Stomach smooth muscle (tissue), 2 donors: Measurements from ENCODE around the gene FOXN1.

ENCODE experiments used
- H3K27ac ChIP-seq: one replicate; pipeline ENCODE4 v1.7.0; 2013; ENCODE audit warnings: mild to moderate bottlenecking, low read length, inconsistent platforms
- H3K27me3 ChIP-seq, 2 donors: one replicate each; pipeline ENCODE4 v1.7.0; 2013; ENCODE audit warnings: low read length in 2 of 2; ENCODE audit not compliant: insufficient read depth in 2 of 2, control insufficient read depth in 1 of 2
- H3K36me3 ChIP-seq, 2 donors: one replicate each; pipeline ENCODE4 v1.7.0; 2013; ENCODE audit warnings: low read length in 2 of 2; ENCODE audit not compliant: control insufficient read depth in 2 of 2, insufficient read depth in 2 of 2
- H3K4me1 ChIP-seq: one replicate; pipeline ENCODE4 v1.7.0; 2013; ENCODE audit warnings: low read length; ENCODE audit not compliant: control insufficient read depth, insufficient read depth
- H3K4me3 ChIP-seq, 2 donors: one replicate each; pipeline ENCODE4 v1.7.0; 2013; ENCODE audit warnings: low read length in 2 of 2
- H3K9ac ChIP-seq, 2 donors: one replicate each; pipeline ENCODE4 v1.7.0; 2013; ENCODE audit warnings: low read length in 2 of 2, mild to moderate bottlenecking in 1 of 2
- H3K9me3 ChIP-seq, 2 donors: one replicate each; pipeline ENCODE4 v1.7.0; 2013; ENCODE audit warnings: low read length in 2 of 2; ENCODE audit not compliant: control insufficient read depth in 2 of 2
- donor health status: healthy.
- donor health status: Pancreatic carcinoma.

The FOXN1 gene

DNA sequence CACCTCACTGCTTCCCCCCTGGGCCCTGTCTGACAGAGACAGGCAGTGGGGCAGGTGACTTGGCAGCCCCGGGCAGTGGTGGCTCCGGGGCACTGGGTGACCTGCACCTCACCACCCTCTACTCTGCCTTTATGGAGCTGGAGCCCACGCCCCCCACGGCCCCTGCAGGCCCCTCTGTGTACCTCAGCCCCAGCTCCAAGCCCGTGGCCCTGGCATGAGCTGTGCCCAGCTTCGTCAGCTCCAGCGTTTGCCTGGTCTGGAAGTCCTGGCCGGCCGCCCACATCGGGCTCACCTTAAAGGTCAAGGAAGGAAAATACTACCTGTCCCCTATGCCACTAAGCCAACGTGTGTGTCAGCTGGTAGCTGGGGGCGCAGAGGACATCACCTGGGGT lies 31.1 kb downstream of the FOXN1 start:
- Histone ChIP-seq H3K27me3 (no peaks in the 10 kb centered on the region), H3K9me3 (no peaks in the 10 kb centered on the region), H3K4me3 (no peak overlapping the region), H3K36me3 (no peaks in the 10 kb centered on the region), H3K4me1 (no peaks in the 10 kb centered on the region), H3K9ac (no peak overlapping the region), H3K27ac (no peak overlapping the region)

- H3K4me3 ChIP-seq: no peak overlapping the region
- no peaks in the 10 kb centered on the region for H3K27me3 ChIP-seq
- no peaks in the 10 kb centered on the region for H3K36me3 ChIP-seq
- H3K27ac ChIP-seq: no peak overlapping the region
- H3K4me1 ChIP-seq: no peaks in the 10 kb centered on the region
- H3K9me3 ChIP-seq: no peaks in the 10 kb centered on the region
- H3K9ac ChIP-seq: no peak overlapping the region
Measured at GRCh38 chr17:28538296-28538895, 32.2 kb downstream of the FOXN1 start.

DNA sequence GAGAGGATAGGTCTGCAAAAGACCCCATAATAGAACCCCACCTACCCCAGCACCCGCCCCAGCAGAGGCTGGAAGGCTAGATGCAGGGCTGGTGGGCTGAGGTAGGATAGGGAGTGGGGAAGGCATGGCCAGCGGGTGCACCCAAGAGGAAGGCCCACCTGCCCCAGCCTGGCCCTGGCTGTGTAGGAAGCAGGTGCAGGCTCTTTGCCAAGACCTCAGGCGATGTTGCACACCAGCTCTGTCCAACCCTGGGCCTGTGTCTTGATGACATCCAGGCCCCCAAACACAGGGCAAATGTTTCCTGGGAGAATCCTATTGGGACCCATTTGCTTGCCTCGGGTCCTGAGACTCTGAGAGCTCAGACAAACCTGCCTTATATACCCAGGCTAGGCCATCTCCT lies 34.1 kb downstream of the FOXN1 start:
- Histone ChIP-seq H3K4me1 (no peaks in the 10 kb centered on the region), H3K9ac (no peak overlapping the region), H3K36me3 (no peaks in the 10 kb centered on the region), H3K4me3 (no peak overlapping the region), H3K9me3 (no peaks in the 10 kb centered on the region), H3K27me3 (no peaks in the 10 kb centered on the region), H3K27ac (no peak overlapping the region)

DNA sequence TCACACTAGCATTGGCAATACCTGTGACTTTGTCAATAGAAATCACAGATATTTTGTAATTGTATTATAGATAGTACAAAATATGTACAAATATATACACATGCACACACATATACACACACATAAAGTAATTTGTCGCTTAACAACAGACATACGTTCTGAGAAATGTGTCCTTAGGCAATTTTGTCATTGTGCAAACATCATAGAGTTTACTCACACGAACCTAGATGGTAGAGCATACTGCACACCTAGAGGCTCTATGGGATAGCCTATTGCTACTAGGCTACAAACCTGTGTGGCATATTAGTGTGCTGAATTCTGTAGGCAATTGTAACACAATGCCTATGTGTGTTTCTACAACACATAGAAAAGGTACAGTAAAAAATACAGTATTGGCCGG lies 35.3 kb downstream of the FOXN1 start:
- Histone ChIP-seq H3K27me3 (no peaks in the 10 kb centered on the region), H3K9ac (no peak overlapping the region), H3K9me3 (no peaks in the 10 kb centered on the region), H3K36me3 (no peaks in the 10 kb centered on the region), H3K4me1 (no peaks in the 10 kb centered on the region), H3K4me3 (no peak overlapping the region), H3K27ac (no peak overlapping the region)

GRCh38 chr17:28544402-28545140 lies 38.4 kb downstream of the FOXN1 start:
- Histone ChIP-seq H3K4me1 (peaks cover 8% of the 10 kb centered on the region), H3K9me3 (no peaks in the 10 kb centered on the region), H3K4me3 (no peak overlapping the region), H3K27me3 (no peaks in the 10 kb centered on the region), H3K27ac (no peak overlapping the region), H3K36me3 (peaks cover 4 to 8% of the 10 kb centered on the region in 2 donors), H3K9ac (no peak overlapping the region)

GRCh38 chr17:28545141-28545503 lies 39.0 kb downstream of the FOXN1 start:
- Histone ChIP-seq H3K9ac (no peak overlapping the region), H3K27ac (no peak overlapping the region), H3K36me3 (peaks cover 4 to 8% of the 10 kb centered on the region in 2 donors), H3K4me3 (no peak overlapping the region), H3K4me1 (peaks cover 8% of the 10 kb centered on the region), H3K9me3 (no peaks in the 10 kb centered on the region), H3K27me3 (no peaks in the 10 kb centered on the region)

DNA sequence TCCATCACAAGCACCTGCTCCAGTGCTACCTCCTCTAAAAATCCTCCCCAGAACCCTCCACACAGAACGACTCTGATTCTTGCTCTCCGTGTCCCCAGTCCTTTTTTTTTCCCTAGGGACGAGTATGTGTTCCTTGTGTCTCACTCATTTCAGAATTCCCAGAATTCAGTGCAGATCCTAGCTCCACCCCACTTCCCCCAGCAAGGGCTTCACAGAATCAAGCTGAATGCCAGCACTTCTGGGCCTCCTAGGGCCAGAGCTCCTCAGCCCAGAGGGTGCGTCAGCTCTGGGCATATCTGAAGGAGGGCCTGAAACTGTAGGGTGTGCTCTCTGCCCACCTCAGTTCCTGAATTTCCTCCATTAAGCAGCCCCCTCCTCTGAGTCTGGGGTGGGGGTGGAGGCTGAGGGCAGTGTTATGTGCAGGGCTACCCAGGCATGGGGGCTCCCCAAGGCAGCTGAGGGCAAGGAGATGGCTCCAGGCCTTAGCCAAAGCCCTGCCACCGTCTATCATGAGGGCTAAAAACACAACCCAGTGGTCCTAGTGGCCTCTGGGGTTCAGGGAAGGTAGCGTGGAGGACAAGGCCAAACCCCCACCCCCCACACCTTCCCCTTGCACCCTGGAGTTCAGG lies 39.8 kb downstream of the FOXN1 start:
- Histone ChIP-seq H3K9ac (no peak overlapping the region), H3K4me3 (no peak overlapping the region), H3K27me3 (no peaks in the 10 kb centered on the region), H3K4me1 (peaks cover 11% of the 10 kb centered on the region), H3K27ac (no peak overlapping the region), H3K36me3 (peaks cover 4 to 8% of the 10 kb centered on the region in 2 donors), H3K9me3 (no peaks in the 10 kb centered on the region)

DNA sequence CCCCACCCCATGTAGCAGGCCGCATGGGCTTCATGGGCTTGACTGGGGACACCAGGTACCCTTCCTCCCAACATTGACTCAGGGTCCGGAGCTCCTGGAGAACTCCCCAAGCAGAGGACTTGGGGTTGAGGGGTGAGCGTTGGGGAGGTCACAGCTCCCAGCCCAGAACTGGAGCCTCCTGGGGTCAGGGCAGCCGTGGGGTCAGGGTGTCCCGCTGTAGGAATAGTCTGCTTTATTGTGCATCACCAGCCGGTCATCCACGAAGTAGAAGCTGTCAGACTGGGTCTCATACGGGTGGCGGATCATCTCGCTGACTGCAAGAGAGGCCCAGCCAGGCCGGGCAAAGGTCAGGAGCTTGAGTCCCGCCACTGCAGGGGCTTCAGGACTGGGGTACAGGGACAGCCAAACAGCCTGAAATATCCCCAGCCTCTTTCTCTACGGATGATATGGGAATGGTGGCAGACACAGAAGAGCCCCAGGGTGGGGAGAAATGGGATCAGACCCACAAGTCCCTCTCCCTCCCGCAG lies 41.0 kb downstream of the FOXN1 start:
- no peak overlapping the region for H3K27ac ChIP-seq
- no peaks in the 10 kb centered on the region for H3K27me3 ChIP-seq
- no peak overlapping the region for H3K9ac ChIP-seq
- no peak overlapping the region for H3K4me3 ChIP-seq
- H3K4me1 ChIP-seq: peaks cover 21% of the 10 kb centered on the region
- no peaks in the 10 kb centered on the region for H3K9me3 ChIP-seq
- H3K36me3 ChIP-seq: peaks cover 4 to 8% of the 10 kb centered on the region in 2 donors

GRCh38 chr17:28547623-28548416 lies 41.7 kb downstream of the FOXN1 start:
- H3K27me3 ChIP-seq: no peaks in the 10 kb centered on the region
- H3K36me3 ChIP-seq: peaks cover 4 to 8% of the 10 kb centered on the region in 2 donors
- H3K4me3 ChIP-seq: no peak overlapping the region
- H3K9ac ChIP-seq: no peak overlapping the region
- peaks cover 23% of the 10 kb centered on the region for H3K4me1 ChIP-seq
- H3K9me3 ChIP-seq: no peaks in the 10 kb centered on the region
- H3K27ac ChIP-seq: no peak overlapping the region

- Histone ChIP-seq H3K9me3 (no peaks in the 10 kb centered on the region), H3K36me3 (peaks cover 4 to 12% of the 10 kb centered on the region in 2 donors), H3K27ac (no peak overlapping the region), H3K4me3 (no peak overlapping the region), H3K4me1 (peaks cover 25% of the 10 kb centered on the region), H3K27me3 (no peaks in the 10 kb centered on the region), H3K9ac (no peak overlapping the region)
Measured at GRCh38 chr17:28548417-28549130, 42.4 kb downstream of the FOXN1 start.
